K562 (cell line): ENCODE results near the gene C11orf98. TPM values are rescaled to one million over a fixed set of nuclear protein-coding genes. Genes with fewer than 3 reads are reported as not detected.

Experiments used
- ARID2 ChIP-seq: fragments of 450-650 bp; IDR thresholded peaks from 2 replicates; pipeline ENCODE4 v1.6.1; 2017; ENCODE audit warnings: antibody characterized with exemption, mild to moderate bottlenecking
- DLX4 ChIP-seq: fragments of 250-450 bp; sonication (Bioruptor Pico); IDR thresholded peaks from 2 replicates; pipeline ENCODE4 v1.6.1; 2021; ENCODE audit warnings: mild to moderate bottlenecking
- HDGF ChIP-seq: fragments of 450-650 bp; IDR thresholded peaks from 2 replicates; pipeline ENCODE4 v1.6.1; 2016
- HEY1 ChIP-seq: fragments of 250-450 bp; sonication (Bioruptor Pico); IDR thresholded peaks from 2 replicates; pipeline ENCODE4 v1.5.0; 2020; ENCODE audit warnings: mild to moderate bottlenecking, moderate library complexity, borderline replicate concordance
- MIER1 ChIP-seq: fragments of 450-650 bp; IDR thresholded peaks from 2 replicates; pipeline ENCODE4 v1.6.1; 2016; ENCODE audit warnings: antibody characterized with exemption, mild to moderate bottlenecking, low read depth
- TCFL5 ChIP-seq: fragments of 250-450 bp; sonication (Bioruptor Pico); conservative IDR thresholded peaks from 2 replicates; pipeline ENCODE4 v1.6.1; 2021; ENCODE audit warnings: mild to moderate bottlenecking, moderate library complexity, matching md5 sums
- TSC22D4 ChIP-seq: fragments of 450-650 bp; IDR thresholded peaks from 2 replicates; pipeline ENCODE4 v1.6.1; 2016; ENCODE audit warnings: missing genetic modification characterization, missing biosample characterization, control low read depth
- YY1 ChIP-seq, 3 experiments: IDR thresholded peaks; 2 replicates each; pipeline ENCODE4 v1.6.1; 2011; ENCODE audit warnings: low read length in 2 of 3, mild to moderate bottlenecking in 2 of 3, moderate library complexity in 2 of 3, borderline replicate concordance in 1 of 3, control low read depth in 1 of 3, low read depth in 1 of 3; ENCODE audit not compliant: insufficient read depth in 3 of 3, insufficient replicate concordance in 2 of 3, control insufficient read depth in 1 of 3, insufficient read length in 1 of 3; ENCODE audit errors: extremely low read depth in 1 of 3
- ZBED1 ChIP-seq: IDR thresholded peaks from 2 replicates; pipeline ENCODE4 v1.6.1; 2014
- polyA plus RNA-seq, 8 experiments: library from polyadenylated mRNA; depleted of rRNA in 4 of 8; stranded (reverse) in 5 of 8; unstranded in 3 of 8; fragments of >200 nt; fragmentation: Nextera tagmentation in 2 of 8; fragmentation: Illumina TruSeq in 1 of 8; extraction: Ambion mirVana in 2 of 8; extraction: Trizol in 1 of 8; gene quantifications; 2 replicates each; pipeline versions ENCODE4 v1.2.1 to v1.2.3, GENCODE V29; 2011 to 2014; ENCODE audit warnings: inconsistent platforms in 1 of 8, missing spikeins in 1 of 8
- total RNA-seq, 7 experiments: library from RNA; depleted of rRNA in 6 of 7; stranded (reverse); fragments of >200 nt in 6 of 7; fragmentation: Illumina TruSeq in 2 of 7; extraction: Trizol in 2 of 7; gene quantifications; 2 replicates each; pipeline versions ENCODE4 v1.2.1 to v1.2.3, GENCODE V29; 2011 to 2021; ENCODE audit warnings: low replicate concordance in 1 of 7
- TF ChIP-seq, protein P1 (sequence below): fragments of 450-650 bp; IDR thresholded peaks from 2 replicates; pipeline ENCODE4 v1.6.1; 2017; ENCODE audit warnings: antibody characterized with exemption, mild to moderate bottlenecking
- TF ChIP-seq, protein P2 (sequence below): fragments of 450-650 bp; IDR thresholded peaks from 2 replicates; pipeline ENCODE4 v1.6.1; 2016; ENCODE audit warnings: missing biosample characterization, missing genetic modification characterization

Gene C11orf98
- total and polyA plus RNA-seq, 9 of the 15 experiments (the other 6 are each of a cell fraction or from before 2014, with no cell fraction given) = 103 to 352 (median 218) TPM

GRCh38 chr11:62705880-62706849, 41.2 kb upstream of the C11orf98 start (continued):
- TF ChIP-seq, protein P1, sequence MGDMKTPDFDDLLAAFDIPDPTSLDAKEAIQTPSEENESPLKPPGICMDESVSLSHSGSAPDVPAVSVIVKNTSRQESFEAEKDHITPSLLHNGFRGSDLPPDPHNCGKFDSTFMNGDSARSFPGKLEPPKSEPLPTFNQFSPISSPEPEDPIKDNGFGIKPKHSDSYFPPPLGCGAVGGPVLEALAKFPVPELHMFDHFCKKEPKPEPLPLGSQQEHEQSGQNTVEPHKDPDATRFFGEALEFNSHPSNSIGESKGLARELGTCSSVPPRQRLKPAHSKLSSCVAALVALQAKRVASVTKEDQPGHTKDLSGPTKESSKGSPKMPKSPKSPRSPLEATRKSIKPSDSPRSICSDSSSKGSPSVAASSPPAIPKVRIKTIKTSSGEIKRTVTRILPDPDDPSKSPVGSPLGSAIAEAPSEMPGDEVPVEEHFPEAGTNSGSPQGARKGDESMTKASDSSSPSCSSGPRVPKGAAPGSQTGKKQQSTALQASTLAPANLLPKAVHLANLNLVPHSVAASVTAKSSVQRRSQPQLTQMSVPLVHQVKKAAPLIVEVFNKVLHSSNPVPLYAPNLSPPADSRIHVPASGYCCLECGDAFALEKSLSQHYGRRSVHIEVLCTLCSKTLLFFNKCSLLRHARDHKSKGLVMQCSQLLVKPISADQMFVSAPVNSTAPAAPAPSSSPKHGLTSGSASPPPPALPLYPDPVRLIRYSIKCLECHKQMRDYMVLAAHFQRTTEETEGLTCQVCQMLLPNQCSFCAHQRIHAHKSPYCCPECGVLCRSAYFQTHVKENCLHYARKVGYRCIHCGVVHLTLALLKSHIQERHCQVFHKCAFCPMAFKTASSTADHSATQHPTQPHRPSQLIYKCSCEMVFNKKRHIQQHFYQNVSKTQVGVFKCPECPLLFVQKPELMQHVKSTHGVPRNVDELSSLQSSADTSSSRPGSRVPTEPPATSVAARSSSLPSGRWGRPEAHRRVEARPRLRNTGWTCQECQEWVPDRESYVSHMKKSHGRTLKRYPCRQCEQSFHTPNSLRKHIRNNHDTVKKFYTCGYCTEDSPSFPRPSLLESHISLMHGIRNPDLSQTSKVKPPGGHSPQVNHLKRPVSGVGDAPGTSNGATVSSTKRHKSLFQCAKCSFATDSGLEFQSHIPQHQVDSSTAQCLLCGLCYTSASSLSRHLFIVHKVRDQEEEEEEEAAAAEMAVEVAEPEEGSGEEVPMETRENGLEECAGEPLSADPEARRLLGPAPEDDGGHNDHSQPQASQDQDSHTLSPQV = no peak
- TF ChIP-seq, protein P2, sequence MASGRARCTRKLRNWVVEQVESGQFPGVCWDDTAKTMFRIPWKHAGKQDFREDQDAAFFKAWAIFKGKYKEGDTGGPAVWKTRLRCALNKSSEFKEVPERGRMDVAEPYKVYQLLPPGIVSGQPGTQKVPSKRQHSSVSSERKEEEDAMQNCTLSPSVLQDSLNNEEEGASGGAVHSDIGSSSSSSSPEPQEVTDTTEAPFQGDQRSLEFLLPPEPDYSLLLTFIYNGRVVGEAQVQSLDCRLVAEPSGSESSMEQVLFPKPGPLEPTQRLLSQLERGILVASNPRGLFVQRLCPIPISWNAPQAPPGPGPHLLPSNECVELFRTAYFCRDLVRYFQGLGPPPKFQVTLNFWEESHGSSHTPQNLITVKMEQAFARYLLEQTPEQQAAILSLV = no peak
- TF ChIP-seq DLX4 (CRISPR knock-in tag) (no peak), TCFL5 (CRISPR knock-in tag) (no peak), ARID2 (no peak), HEY1 (CRISPR knock-in tag) (no peak), ZBED1 (no peak), TSC22D4 (no peak), MIER1 (no peak), HDGF (no peak), YY1 (IDR thresholded peaks at IDR 0.05; ENCODE audit: borderline replicate concordance in 1 of 3, control insufficient read depth in 1 of 3, extremely low read depth in 1 of 3, insufficient read depth in 3 of 3, insufficient read length in 1 of 3, insufficient replicate concordance in 2 of 3, low read depth in 1 of 3, low read length in 2 of 3) (peak in 1 of 3 experiments; percentile 12)
